Renal cortex interstitium (tissue), 11 donors: ENCODE measurements around the gene C2orf76. TPM values are rescaled to one million over a fixed set of nuclear protein-coding genes. Genes with fewer than 3 reads are reported as not detected.
"Not testable (repeated sequence)": the region's sequence is repeated elsewhere in the genome, so short reads cannot be mapped to it uniquely, and the experiment has no call there.

Source experiments
- DNase-seq, 11 donors: peaks; one replicate each; pipeline ENCODE4 v3.0.0-alpha.2; 2013; ENCODE audit warnings: low read depth in 9 of 11, low spot score in 4 of 11; ENCODE audit errors: extremely low read depth in 1 of 11
- polyA plus RNA-seq, 3 donors: library from polyadenylated mRNA; unstranded; fragments of 120-200 nt; gene quantifications; one replicate each; pipeline ENCODE4 v1.2.1, GENCODE V29; 2013; ENCODE audit not compliant: insufficient read length in 3 of 3

Gene C2orf76
- polyA plus RNA-seq, 3 donors, result 14.8 to 25.6 (median 17.9) TPM

DNA sequence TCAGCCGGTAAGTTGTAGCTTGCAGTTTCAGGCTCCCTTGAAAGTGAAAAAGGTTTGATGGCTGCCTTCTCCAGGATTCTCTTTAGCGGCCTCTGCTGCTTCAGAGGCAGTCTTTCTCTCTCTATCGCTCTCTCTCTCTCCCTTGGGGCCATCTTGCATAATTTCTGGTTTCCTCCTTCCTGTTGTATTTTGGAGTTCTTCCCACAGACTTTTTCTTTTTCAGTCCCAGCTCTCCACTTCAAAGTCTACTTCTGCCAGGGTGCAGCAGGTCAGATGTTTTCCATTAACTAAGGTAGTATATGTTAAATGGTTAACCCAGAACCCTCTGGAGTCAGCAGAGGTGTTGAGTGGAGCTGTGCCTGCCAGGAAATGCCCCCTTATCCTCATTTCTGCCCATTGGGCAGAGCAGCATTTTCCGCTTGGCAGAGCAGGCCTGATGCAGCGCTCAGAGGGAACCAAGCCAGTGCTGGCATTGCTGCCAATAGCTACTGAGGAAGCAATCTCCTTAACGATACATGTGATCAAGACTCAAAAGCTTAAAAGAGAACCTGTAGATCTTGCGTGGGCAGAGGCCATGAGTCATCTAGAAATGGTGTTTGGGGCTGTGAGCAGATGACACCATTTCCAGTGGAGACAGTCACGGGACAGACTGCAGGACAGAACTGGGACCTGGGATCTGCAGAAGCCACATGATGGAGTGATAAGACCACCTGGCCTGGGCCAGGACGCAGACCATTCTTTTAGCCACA is 20.9 kb upstream of the C2orf76 start:
- peak in 4 of 11 donors; percentile 17 to 72 (median 38) for DNase-seq

DNA sequence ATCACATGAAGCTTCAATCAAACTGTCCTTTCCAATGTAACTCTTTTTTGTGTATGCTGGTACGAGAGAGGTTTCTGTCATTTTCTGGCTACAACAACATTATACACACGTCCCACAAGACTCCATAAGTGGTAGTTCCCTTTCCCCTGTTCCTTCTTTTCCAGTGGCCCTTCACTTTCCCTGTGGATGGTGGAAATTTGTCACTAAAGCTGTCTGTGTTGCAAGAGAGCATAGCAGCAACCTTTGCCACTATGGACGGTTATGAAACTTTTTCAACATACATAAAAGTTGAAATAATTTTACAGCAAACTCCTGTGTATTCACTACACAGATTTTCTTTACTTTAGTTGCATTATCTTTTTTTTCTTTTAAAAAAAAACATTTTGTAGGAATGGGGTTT is 18.8 kb upstream of the C2orf76 start:
- no peak for DNase-seq

DNA sequence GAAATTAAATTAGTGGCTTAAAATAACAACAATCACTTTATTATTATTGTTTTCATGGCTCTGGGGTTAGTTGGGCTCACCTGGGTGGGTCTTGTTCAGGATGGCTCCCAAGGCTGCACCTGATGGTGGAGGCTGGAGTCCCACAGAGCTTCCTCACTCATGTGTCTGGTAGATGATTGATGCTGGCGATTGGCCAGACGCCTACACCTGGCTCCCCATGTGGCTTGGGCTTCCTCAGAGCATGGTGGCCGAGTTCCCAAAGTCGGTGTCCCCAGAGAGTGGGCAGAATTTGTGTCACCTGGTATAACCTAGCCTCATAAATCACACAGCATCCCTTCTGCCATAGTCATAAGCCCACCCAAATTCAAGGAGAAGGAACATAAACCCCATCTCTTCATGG is 18.3 kb upstream of the C2orf76 start:
- no peak for DNase-seq

DNA sequence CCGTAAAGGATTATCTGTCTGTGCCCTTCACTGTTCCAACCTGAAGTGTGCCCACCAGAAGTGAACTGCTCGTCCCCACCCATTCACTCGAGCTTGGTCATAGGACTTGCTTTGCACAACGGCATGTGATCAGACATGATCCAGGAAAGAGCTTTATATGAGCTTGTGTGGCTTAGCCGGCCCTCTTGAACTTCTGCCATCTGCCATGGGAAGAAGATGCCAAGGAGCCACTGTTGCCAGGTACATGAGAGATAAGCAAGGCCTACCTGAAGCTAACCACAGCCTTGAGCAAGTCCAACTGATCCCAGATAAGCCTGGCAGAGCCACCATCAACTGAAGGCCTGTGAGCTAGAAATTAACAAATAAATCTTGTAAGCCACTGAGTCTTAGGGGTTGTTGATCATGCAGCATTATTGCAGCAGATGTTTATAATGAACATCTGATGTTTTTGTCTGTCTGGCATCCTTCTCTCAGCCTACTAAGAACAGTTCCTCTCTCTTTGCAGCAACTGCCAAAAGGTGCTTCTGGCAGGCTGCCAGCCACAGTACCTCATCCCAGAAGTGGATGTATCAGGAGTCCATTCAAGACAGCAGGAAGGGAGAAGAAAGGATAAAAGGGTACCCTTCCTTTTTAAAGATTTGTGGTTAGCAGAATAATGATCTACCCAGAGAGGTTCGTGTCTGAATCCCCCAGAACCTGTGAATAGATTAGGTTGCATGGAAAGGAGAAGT is 16.9 kb upstream of the C2orf76 start:
- no peak for DNase-seq

DNA sequence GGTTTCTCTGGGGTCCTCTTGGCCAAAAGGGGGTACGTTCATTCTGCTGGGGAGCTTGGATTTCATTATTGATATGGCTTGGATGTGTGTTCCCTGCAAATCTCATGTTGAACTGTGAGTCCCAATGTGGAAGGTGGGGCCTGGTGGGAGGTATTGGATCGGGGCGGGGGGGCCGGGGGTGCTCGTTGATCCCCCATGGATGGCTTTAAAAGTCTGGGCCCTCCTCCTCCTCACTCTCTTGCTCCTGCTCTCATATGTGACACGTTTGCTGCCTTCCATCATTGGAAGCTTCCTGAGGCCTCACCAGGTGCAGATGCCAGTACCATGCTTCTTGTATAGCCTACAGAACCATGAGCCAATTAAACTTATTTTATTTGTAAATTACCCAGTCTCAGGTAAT is 11.9 kb upstream of the C2orf76 start:
- no peak for DNase-seq

DNA sequence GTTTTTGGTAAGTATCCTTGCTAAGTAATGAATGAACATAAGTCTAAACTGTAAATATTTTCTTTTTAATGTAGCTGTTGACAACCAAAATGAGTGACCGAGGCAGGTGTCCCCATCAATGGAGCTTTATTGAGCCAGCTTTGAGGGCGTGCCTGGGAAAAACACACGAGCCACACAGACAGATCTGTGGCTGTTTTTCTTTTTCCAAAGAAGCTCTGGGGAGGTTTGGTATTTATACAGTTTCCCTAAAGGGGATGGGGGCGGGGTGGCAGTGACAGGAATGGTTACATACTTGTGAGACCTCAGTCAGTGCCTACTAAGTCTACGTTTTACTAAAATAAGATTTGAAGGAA is 11.3 kb upstream of the C2orf76 start:
- DNase-seq, result no peak

DNA sequence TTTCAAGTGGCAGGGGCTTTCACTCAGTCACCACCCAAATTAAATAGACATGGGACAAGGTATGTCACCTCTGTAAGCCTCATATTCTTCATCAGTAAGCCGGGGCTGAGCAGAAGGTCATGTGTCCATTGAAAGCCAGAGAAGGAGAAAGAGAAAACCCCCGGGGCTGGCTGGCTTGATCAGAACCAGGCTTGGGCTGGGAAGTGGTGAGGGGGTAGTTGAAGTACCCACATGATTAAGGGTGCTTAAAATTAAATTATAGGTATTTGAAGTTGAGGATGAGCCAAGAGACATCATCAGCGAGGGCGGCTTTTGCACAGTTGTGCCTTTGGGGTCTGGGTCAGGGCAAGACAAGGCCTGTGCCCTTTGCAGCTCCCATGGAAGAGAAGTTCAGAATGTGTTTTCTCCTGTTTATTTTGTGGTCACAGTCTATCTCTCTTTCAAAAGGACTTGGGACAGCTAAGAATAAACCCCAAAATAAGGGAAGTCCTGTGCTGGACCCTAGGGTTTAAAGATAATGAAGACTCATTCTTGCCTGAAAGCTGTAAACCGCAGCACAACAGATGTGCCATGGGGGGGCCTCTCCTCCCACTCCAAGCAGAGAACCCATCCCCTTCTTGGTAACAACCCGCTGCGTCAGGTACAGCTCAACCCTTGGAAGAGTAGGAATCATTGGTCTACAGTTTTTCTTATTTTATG is 10.8 kb upstream of the C2orf76 start:
- no peak for DNase-seq

DNA sequence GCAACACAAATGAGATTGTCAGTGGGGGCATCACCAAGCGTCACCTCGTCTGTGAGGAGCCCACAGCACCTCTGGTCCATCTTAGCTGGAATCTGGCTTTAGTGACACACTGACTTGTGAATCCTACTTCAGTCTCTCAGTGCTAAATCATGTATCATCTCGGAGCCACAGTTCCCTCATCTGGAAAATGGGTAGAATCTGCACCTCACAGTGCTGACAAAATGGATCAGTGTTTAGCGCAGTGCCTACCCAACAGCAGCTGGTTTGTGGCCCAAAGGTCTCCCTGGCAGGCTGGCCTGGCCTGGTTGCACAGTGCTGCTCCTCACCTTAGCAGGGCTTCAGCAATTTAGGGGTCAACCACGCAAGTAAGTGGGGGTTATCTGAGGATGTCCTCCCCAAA is 10.2 kb upstream of the C2orf76 start:
- no peak for DNase-seq

DNA sequence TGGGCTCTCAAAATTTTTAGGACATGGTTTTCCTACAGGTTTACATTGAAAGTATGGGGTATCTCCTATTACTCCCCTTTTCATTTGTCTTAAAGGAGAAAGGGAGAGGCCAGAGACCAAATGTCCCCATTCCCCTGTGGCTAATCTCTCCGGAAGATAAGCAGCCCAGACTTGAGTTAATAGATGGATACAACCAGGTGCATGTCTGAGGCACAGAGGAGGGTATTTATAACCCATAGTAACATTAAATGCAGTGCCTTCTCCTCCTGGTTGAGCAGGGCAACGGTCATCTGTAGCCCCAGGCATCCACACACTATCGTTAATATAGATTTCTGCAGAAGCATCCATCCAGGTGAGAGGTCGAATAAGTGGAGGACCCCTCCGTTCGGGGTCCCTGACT is 9.8 kb upstream of the C2orf76 start:
- DNase-seq, result not testable (repeated sequence)

DNA sequence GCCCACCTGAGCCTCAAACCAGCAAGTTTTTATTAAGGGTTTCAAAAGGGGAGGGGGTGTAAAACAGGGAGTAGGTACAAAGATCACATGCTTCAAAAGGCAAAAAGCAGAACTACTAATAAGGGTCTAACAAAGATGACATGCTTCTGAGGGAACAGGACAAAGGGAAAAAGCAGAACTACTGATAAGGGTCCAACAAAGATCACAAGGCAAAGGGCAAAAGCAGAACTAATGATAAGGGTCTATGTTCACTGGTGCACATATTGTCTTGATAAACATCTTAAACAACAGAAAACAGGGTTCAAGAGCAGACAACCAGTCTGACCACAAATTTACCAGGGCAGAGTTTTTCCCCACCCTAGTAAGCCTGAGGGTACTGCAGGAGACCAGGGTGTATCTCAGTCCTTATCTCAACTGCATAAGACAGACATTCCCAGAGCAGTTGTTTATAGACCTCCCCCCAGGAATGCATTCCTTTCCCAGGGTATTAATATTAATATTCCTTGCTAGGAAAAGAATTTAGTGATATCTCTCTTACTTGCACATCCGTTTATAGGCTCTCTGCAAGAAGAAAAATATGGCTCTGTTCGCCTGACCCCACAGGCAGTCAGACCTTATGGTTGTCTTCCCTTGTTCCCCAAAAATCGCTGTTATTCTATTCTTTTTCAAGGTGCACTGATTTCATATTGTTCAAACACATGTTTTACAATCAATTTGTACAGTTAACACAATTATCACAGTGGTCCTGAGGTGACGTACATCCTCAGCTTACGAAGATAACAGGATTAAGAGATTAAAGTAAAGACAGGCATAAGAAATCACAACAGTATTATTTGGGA is 7.5 kb upstream of the C2orf76 start:
- not testable (repeated sequence) for DNase-seq

DNA sequence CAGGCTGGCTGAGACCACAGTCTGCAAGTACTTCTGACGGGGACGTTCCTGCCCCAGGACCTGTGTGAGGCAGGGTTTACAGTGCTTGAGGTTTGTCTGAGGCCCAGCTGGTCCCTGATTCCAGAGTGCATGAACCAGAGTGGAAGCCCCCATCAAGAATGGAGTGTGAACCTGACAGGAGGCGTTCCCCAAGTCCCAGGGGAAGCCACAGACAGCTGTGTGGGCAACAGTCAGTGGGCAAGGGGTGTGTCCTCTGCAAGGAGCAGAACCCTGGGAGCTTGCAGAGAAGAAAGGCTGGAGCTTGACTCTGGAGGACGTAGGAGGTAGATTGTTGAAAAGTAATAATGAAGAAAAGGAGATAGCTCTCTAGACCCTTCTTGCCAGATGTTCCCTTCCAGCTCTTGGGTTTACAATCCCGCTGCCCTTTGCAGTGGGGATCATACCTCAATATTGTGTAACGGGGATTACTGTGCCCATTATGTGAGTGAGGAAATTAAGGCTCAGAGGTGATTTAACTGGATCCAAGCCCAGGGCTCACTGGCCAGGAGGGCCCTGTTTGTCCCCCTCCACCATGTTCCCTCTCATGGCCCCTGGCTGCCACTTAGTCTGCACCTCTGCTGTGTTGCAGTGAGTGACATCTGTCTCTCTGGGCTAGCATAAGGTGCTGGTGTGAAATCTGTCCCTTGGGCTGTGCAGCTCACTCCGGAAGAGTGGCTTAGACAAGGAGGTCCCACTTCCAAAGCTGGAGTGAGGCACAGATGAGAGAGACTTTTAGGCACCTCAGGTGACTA is 6.3 kb upstream of the C2orf76 start:
- no peak for DNase-seq

DNA sequence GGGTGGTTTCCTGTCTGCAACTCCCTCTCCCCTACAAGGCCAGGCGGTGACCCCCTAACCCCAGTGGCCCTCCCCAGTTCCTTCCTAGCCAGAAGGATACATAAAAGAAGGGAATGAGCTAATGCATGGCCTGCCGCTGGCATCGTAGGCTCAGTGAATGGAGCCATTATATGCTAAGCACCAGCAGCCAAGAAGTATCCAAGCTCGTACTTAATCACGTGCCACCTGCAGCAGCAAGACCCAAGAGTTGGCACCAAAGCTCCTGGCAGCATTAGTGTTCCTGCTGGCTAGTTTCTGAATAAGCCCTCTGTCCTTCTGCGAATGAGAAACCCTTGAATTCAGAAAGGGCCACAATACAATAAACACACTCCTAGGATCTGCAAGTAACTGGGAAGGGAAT is 4.5 kb upstream of the C2orf76 start:
- no peak for DNase-seq

DNA sequence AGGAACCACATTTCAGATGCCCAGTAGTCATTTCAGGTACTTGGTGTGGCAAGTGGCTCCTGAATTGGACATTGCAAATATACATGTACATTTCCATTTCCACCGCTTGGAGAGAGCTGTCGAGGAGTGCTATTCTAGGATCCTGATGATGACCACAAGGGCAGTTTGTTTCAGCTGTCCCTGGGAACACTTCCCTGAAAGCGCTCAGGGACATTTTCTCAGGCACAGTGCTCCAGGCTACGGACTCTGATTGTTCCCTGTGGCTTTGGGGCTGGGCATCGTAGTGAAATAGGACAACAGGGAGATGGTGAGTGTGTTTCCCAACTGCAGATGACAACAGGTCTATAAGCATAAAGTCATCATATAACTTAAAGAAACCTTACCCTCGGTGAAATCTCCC is 3.2 kb upstream of the C2orf76 start:
- DNase-seq, result no peak

DNA sequence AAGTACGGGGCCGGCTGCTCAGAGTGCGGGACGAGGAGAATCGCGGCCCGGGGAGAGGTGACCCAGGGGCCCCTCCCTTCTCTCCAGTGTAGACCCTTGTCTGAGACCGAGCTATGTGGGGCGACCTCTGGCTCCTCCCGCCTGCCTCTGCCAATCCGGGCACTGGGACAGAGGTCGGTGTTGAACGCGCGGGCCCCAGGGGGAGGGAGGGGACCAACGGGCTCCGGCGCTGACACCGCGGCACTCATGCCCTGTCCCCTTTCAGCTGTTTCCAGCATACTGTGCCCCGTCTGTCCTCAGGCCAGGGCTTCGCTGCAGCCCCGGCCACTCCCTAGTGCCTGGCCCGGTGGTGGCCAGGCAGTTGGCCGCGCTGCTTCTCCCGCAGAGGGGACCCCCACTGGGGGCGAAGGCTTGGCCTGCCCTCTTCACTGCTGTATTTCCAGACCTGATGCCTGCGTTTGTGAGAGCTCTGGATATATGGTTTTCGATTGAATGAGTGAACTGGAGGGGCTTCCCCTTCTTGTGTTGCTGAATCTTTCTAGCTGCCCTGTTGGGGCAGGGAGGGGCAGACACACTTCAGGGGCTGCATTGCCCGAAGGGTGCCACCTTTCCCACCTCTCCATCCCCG is 952 bp upstream of the C2orf76 start:
- peak in 3 of 11 donors; percentile 13 to 22 (median 15) for DNase-seq

DNA sequence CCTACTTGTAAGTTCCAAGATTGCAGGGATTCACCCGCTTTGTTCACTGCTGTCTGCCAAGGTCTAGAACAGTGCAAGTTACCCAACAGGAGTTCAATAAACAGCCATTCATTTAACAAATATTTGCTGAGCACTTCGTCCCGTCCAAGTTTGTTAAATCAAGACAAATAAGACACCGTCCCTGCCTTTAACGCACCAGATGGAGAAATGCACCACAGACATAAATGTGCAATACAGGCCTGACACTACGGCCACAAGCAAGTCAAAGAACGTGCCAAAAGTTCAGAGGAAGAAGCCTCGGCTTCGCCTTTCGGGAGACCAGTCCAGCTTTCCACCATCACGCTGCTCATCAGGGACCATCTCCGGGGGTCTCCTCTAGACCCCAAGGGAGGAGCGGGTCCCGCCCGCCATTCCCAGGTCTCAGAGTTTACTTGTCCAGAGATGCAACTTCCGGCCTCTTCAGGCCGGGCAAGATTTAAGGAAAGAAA is 429 bp downstream of the C2orf76 start:
- DNase-seq, result peak in 4 of 11 donors; percentile 3 to 43 (median 12)

DNA sequence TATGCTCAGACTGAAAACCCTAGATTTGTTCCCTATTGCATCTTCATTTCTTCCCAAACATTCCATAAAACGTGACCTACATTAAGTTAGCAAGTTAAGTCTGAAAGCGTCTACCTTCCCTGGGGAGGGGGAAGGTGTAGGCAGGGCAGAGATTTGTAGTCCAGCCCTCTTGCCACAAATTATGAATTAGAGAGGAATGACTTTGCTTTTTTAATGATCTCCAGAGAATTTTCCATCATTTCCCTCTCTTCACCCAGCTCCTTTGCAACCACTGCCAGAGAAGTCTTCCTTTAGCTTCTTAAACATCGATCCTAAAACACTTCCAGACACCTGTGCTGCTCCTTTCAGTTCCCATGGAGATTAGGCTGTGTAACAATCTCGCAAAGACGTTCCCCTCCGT is 1.2 kb downstream of the C2orf76 start:
- DNase-seq, result no peak

DNA sequence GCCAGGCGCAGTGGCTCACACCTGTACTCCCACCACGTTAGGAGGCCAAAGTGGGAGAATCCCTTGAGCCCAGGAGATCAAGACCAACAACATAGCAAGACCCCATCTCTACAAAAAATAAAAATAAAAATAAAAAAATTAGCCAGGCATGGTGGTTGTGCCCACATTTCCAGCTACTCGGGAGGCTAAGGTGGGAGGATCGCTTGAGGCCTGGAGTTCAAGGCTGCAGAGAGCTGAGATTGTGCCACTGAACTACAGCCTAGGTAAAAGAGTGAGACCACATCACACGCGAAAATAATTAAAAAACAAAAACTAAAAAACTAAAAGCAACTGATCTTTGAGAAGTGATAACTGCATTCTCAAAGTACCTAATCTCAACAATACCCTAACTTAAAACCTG is 1.8 kb downstream of the C2orf76 start:
- no peak for DNase-seq

DNA sequence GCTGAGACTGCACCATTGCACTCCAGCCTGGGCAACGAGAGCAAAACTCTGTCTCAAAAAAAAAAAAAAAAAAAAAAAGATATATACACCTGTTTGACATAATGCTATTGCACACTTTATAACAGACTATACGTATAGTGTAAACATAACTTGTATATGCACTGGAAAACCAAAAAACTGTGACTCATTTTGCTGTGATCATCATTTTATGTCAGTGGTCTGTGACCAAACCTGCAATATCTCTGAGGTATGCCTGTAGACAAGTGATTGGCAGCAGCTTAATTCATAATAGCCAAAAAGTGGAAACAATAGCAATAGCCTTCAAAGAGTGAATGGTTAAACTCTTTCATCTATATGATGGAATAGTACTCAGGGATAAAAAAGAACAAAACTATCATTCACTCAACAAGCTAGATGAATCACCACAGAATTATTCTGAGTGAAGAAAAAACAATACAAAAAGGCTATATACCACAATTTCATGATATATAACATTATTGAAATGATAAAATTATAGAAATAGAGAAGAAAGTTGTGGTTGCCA is 6.1 kb downstream of the C2orf76 start:
- DNase-seq, result no peak
